ENCODE measurements around the gene FEM1B.

DNA sequence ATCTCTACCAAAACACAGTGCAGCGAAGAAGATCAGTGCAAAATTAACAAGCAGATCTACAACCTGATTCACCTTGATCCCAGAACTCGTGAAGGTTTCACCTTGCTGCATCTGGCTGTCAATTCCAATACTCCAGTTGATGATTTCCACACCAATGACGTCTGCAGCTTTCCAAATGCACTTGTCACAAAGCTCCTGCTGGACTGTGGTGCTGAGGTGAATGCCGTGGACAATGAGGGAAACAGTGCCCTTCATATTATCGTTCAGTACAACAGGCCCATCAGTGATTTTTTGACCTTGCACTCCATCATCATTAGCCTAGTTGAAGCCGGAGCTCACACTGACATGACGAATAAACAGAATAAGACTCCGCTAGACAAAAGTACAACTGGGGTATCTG, 13.2 kb downstream of the FEM1B start:
- TF ChIP-seq, protein P1, sequence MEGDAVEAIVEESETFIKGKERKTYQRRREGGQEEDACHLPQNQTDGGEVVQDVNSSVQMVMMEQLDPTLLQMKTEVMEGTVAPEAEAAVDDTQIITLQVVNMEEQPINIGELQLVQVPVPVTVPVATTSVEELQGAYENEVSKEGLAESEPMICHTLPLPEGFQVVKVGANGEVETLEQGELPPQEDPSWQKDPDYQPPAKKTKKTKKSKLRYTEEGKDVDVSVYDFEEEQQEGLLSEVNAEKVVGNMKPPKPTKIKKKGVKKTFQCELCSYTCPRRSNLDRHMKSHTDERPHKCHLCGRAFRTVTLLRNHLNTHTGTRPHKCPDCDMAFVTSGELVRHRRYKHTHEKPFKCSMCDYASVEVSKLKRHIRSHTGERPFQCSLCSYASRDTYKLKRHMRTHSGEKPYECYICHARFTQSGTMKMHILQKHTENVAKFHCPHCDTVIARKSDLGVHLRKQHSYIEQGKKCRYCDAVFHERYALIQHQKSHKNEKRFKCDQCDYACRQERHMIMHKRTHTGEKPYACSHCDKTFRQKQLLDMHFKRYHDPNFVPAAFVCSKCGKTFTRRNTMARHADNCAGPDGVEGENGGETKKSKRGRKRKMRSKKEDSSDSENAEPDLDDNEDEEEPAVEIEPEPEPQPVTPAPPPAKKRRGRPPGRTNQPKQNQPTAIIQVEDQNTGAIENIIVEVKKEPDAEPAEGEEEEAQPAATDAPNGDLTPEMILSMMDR (conservative IDR thresholded peaks at IDR 0.05; ENCODE audit: low read depth, low read length), result no peak
- TF ChIP-seq EZH2 (IDR thresholded peaks at IDR 0.05; ENCODE audit: borderline replicate concordance, low read depth, low read length, poor library complexity, severe bottlenecking), result no peak

All from A673 (cell line).